OCI-LY1 (cell line): Measurements from ENCODE around the gene GTSE1.
A peak's percentile ranks its signal among the peaks of the same experiment; 100 is the strongest.

Source experiments
- H2AFZ ChIP-seq: fragments of 200-600 bp; sonication (generic), shearing (Covaris generic); 2 replicates; pipeline ENCODE4 v1.6.0; 2014; ENCODE audit warnings: antibody characterized with exemption, mild to moderate bottlenecking, low read length
- H3F3A ChIP-seq: fragments of 200-600 bp; sonication (generic), shearing (Covaris generic); 2 replicates; pipeline ENCODE4 v1.6.0; 2014; ENCODE audit warnings: mild to moderate bottlenecking, antibody characterized with exemption, low read length, moderate library complexity; ENCODE audit not compliant: insufficient read depth
- H3K27ac ChIP-seq: fragments of 200-600 bp; sonication (generic); 2 replicates; pipeline ENCODE4 v1.5.1; 2014; ENCODE audit warnings: low read length, mixed run types, mild to moderate bottlenecking, low read depth; ENCODE audit not compliant: poor library complexity, severe bottlenecking
- H3K27me3 ChIP-seq: fragments of 200-600 bp; sonication (generic); 2 replicates; pipeline ENCODE4 v1.6.0; 2014; ENCODE audit warnings: antibody characterized with exemption, mild to moderate bottlenecking, low read length, moderate library complexity; ENCODE audit not compliant: insufficient read depth
- H3K36me3 ChIP-seq: fragments of 200-600 bp; sonication (generic); 2 replicates; pipeline ENCODE4 v1.6.1; 2014; ENCODE audit warnings: mild to moderate bottlenecking, antibody characterized with exemption, low read length, moderate library complexity, mixed read lengths; ENCODE audit not compliant: insufficient read depth
- H3K4me1 ChIP-seq: fragments of 200-600 bp; sonication (generic); 2 replicates; pipeline ENCODE4 v1.5.1; 2014; ENCODE audit warnings: mild to moderate bottlenecking, low read length, moderate library complexity; ENCODE audit not compliant: insufficient read depth, severe bottlenecking
- H3K4me2 ChIP-seq: fragments of 200-600 bp; sonication (generic), shearing (Covaris generic); 2 replicates; pipeline ENCODE4 v1.6.1; 2014; ENCODE audit warnings: low read length
- H3K4me3 ChIP-seq: fragments of 200-600 bp; sonication (generic); 2 replicates; pipeline ENCODE4 v1.5.1; 2014; ENCODE audit warnings: low read length, low read depth, mild to moderate bottlenecking, mixed read lengths; ENCODE audit not compliant: poor library complexity, severe bottlenecking
- H3K79me2 ChIP-seq: fragments of 200-600 bp; shearing (Covaris generic); 2 replicates; pipeline ENCODE4 v1.6.1; 2016; ENCODE audit warnings: mixed run types, low read length, mixed read lengths; ENCODE audit not compliant: insufficient read depth
- H3K9ac ChIP-seq: fragments of 200-600 bp; sonication (generic), shearing (Covaris generic); 2 replicates; pipeline ENCODE4 v1.6.1; 2014; ENCODE audit warnings: mild to moderate bottlenecking, low read length, mixed read lengths
- H3K9me2 ChIP-seq: fragments of 200-600 bp; sonication (generic), shearing (Covaris generic); 2 replicates; pipeline ENCODE4 v1.6.1; 2014; ENCODE audit warnings: low read depth, mild to moderate bottlenecking, low read length, mixed read lengths
- H3K9me3 ChIP-seq: fragments of 200-600 bp; shearing (Covaris generic); 2 replicates; pipeline ENCODE4 v1.6.1; 2014; ENCODE audit warnings: low read length, mixed read lengths
- H4K20me1 ChIP-seq: fragments of 200-600 bp; sonication (generic), shearing (Covaris generic); 2 replicates; pipeline ENCODE4 v1.6.0; 2016; ENCODE audit warnings: mild to moderate bottlenecking, low read length; ENCODE audit not compliant: insufficient read depth
- EZH2 ChIP-seq: fragments of 200-600 bp; sonication (generic), shearing (Covaris generic); IDR thresholded peaks from 2 replicates; pipeline ENCODE4 v1.8.0; 2017; ENCODE audit warnings: borderline replicate concordance, mixed run types, mild to moderate bottlenecking, antibody characterized with exemption, low read length, moderate library complexity, mixed read lengths
- TF ChIP-seq, protein P1 (sequence below): fragments of 200-600 bp; sonication (generic), shearing (Covaris generic); IDR thresholded peaks from 2 replicates; pipeline ENCODE4 v1.5.1; 2017; ENCODE audit warnings: mild to moderate bottlenecking, antibody characterized with exemption, low read length, moderate library complexity, mixed read lengths

The GTSE1 gene

DNA sequence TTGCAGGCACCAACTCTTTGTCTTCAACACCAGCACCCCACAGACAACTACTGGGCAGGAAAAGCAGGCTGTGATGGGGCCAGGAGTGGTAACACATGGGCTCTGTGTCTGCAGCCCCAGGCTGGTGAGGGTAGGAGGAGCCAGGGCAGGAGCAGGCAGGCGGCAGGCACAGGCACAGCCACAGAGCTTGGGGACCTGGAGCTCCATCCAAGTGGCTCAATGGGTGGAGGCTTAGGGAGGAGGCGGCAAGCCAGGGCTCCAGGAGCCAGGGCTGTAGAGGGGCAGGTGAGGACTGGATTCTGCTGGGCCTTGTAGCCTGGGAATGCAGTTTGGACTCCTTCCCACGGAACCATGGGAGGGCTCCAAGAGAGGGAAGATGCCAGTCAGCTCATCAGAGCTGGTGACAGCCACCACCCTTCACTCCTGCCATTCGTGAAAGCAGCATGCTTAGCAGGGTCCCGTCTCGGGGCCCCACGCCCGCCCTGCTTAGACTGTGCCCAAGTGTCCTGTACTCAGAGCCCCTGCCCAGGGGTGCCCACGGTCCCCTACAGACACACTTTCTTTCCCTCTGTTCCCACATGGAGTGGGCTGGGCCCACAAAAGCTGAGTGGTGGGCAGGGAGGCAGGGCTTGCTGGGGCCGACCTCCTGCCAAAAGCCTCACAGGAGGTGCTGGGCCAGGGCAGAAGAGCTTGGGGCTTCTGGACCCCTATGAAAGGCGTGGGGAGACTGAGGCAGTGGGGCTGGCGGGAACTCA is 16.4 kb upstream of the GTSE1 start:
- H3K79me2 ChIP-seq, result no peaks in the 10 kb centered on the region
- H3F3A ChIP-seq, result no peaks in the 10 kb centered on the region
- H3K36me3 ChIP-seq, result no peaks in the 10 kb centered on the region
- no peak overlapping the region for H3K4me3 ChIP-seq
- 0 out of 2 replicates have a peak, but pooled peaks cover 7% of the 10 kb centered on the region for H3K27me3 ChIP-seq
- TF ChIP-seq EZH2, result no peak
- TF ChIP-seq, protein P1, sequence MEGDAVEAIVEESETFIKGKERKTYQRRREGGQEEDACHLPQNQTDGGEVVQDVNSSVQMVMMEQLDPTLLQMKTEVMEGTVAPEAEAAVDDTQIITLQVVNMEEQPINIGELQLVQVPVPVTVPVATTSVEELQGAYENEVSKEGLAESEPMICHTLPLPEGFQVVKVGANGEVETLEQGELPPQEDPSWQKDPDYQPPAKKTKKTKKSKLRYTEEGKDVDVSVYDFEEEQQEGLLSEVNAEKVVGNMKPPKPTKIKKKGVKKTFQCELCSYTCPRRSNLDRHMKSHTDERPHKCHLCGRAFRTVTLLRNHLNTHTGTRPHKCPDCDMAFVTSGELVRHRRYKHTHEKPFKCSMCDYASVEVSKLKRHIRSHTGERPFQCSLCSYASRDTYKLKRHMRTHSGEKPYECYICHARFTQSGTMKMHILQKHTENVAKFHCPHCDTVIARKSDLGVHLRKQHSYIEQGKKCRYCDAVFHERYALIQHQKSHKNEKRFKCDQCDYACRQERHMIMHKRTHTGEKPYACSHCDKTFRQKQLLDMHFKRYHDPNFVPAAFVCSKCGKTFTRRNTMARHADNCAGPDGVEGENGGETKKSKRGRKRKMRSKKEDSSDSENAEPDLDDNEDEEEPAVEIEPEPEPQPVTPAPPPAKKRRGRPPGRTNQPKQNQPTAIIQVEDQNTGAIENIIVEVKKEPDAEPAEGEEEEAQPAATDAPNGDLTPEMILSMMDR, result no peak
- no peaks in the 10 kb centered on the region for H3K9me2 ChIP-seq
- H3K27ac ChIP-seq, result no peak overlapping the region
- H4K20me1 ChIP-seq, result no peaks in the 10 kb centered on the region
- H3K9me3 ChIP-seq, result no peaks in the 10 kb centered on the region
- H3K4me2 ChIP-seq, result no peak overlapping the region
- no peak overlapping the region for H2AFZ ChIP-seq
- H3K4me1 ChIP-seq, result peaks cover 11% of the 10 kb centered on the region
- H3K9ac ChIP-seq, result no peak overlapping the region

DNA sequence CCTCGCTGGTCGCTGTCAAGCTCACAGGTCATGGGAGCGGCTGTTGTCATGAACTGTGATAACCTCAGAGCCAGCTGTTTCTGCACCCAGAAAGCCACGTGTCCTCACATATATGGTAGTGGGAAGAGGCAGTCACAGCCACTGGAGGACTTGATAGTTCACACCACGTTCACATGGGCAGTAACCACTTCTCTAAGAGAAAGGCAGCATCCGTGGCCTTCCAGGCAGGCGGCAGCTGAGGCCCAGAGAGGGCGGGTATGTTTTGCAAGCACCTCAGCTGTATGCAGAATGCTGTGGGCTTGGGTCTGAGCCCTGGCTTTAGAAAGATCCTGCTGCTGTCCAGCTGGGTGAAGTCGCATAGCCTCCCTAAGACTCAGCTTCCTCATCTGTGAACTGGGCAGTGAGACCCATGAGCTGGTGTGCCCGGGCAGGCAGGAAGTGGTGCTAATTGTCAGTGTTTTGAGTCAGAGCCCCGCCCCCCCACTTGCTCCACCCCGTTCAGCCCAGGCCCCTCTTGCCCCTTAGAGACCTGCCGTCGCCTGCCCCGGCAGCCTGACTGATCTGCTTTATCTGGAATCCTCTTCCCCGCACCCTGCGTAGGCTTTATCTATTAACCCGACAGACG is 15.6 kb upstream of the GTSE1 start:
- 0 out of 2 replicates have a peak, but pooled peaks cover 7% of the 10 kb centered on the region for H3K27me3 ChIP-seq
- H3K4me2 ChIP-seq, result 0 out of 2 replicates have a peak overlapping the region, but pooled peaks have one; percentile 8
- no peaks in the 10 kb centered on the region for H3F3A ChIP-seq
- no peaks in the 10 kb centered on the region for H3K36me3 ChIP-seq
- H3K79me2 ChIP-seq, result no peaks in the 10 kb centered on the region
- H3K4me1 ChIP-seq, result peaks cover 11% of the 10 kb centered on the region
- H3K27ac ChIP-seq, result no peak overlapping the region
- H4K20me1 ChIP-seq, result no peaks in the 10 kb centered on the region
- TF ChIP-seq, protein P1, result no peak
- no peak for TF ChIP-seq EZH2
- H3K4me3 ChIP-seq, result no peak overlapping the region
- H3K9me3 ChIP-seq, result no peaks in the 10 kb centered on the region
- no peaks in the 10 kb centered on the region for H3K9me2 ChIP-seq
- no peak overlapping the region for H2AFZ ChIP-seq
- no peak overlapping the region; the same call in 1 of the 2 replicates for H3K9ac ChIP-seq

DNA sequence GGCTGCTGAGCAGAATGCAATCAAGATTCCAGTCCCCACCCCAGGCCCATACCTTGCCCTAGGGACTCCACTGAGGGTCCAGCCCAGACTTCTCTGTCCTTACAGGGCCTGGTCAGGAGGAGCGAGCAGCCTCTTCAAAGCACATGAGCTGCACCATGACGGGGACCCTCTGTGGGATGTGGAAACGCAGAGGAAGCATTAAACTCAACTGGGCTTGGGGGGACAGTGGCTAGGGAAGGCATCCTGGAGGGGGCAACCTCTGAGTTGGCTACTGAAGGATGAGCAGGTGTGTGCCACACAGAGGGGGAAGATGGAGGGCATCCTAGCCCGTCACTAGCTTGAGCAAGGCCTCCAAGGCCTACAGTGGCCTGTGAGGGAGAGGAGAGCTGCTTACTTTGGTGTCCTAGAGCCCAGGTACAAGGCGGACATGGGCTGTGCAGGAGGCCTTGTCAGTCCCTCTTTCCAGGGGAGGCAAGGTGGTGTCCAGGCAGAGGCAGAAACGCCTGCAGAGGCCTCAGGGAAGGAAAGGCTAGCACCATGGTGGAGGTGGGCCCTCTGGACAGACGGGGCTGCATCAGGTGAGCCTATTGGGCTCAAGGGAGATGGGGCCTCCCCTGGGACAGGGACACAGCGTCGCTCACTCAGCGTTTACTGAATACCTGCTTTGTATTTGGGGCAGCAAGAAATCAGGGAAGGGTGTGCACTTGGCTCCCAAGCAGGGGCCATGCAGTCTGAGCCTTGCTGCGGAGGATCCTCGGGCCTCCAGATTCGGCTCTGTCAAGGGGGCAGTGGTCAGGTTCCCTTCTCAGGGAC is 14.6 kb upstream of the GTSE1 start:
- Histone ChIP-seq H3K4me3 (no peak overlapping the region), H3K9me2 (no peaks in the 10 kb centered on the region), H3K27me3 (0 out of 2 replicates have a peak, but pooled peaks cover 7% of the 10 kb centered on the region), H2AFZ (no peak overlapping the region), H3K9me3 (no peaks in the 10 kb centered on the region), H3K79me2 (no peaks in the 10 kb centered on the region), H3K27ac (no peak overlapping the region), H3K36me3 (no peaks in the 10 kb centered on the region), H4K20me1 (no peaks in the 10 kb centered on the region), H3K4me1 (peaks cover 11% of the 10 kb centered on the region), H3K9ac (no peak overlapping the region), H3K4me2 (no peak overlapping the region), H3F3A (no peaks in the 10 kb centered on the region)
- TF ChIP-seq, protein P1, result no peak
- no peak for TF ChIP-seq EZH2
